SH-SY5Y (cell line): Measurements from ENCODE around the gene SCAPER.

Experiments used
- GATA2 ChIP-seq: IDR thresholded peaks from 2 replicates; pipeline ENCODE4 v1.6.1; 2011; ENCODE audit warnings: mild to moderate bottlenecking, low read depth, low read length
- GATA3 ChIP-seq: IDR thresholded peaks from 2 replicates; pipeline ENCODE4 v1.6.1; 2011; ENCODE audit warnings: low read depth, mild to moderate bottlenecking, low read length, moderate library complexity

DNA sequence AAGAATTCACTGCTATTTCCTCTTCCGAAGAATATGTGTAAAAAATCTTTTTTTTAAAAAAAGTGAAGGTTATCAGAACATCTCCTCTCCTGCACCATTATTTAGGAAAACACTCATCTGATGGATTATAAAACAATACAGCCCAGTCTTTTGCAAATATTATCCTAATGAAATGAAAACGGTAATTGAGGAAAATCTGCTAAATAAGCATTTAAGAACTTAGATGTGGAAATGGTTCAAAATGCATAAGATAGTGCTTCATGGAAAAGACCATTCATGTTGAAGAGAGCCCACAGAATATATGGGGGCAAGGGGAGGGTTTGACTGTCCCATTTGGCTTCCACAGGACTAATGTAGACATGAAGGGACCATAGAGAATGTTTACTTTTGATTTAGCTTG, 520.7 kb downstream of the SCAPER start:
- TF ChIP-seq GATA3 (no peak), GATA2 (no peak)
